Osteoblast (primary cell): ENCODE results near the gene RNF152. TPM values are rescaled to one million over a fixed set of nuclear protein-coding genes. Genes with fewer than 3 reads are reported as not detected.

Source experiments
- DNase-seq: peaks from one replicate; pipeline ENCODE4 v3.0.0; 2011; ENCODE audit warnings: low spot score, mixed read lengths; ENCODE audit not compliant: insufficient read length; ENCODE audit errors: missing footprints
- H2AFZ ChIP-seq: 2 replicates; pipeline ENCODE4 v1.6.0; 2011; ENCODE audit warnings: mild to moderate bottlenecking, low read length
- H3K27ac ChIP-seq: 2 replicates; pipeline ENCODE4 v1.5.1; 2011; ENCODE audit warnings: mild to moderate bottlenecking, low read depth, low read length, moderate library complexity
- H3K27me3 ChIP-seq: 2 replicates; pipeline ENCODE4 v1.6.0; 2012; ENCODE audit warnings: mild to moderate bottlenecking, control low read depth, inconsistent platforms, low read length, moderate library complexity; ENCODE audit not compliant: insufficient read depth
- H3K36me3 ChIP-seq: 2 replicates; pipeline ENCODE4 v1.5.1; 2011; ENCODE audit warnings: mild to moderate bottlenecking, low read length, control low read depth, moderate library complexity; ENCODE audit not compliant: insufficient read depth
- H3K4me1 ChIP-seq: 2 replicates; pipeline ENCODE4 v1.5.1; 2011; ENCODE audit warnings: mild to moderate bottlenecking, low read length, control low read depth, moderate library complexity; ENCODE audit not compliant: insufficient read depth
- H3K4me2 ChIP-seq: 2 replicates; pipeline ENCODE4 v1.6.0; 2011; ENCODE audit warnings: mild to moderate bottlenecking, low read length; ENCODE audit not compliant: insufficient read depth
- H3K4me3 ChIP-seq: fragments of 200-600 bp; sonication (generic); 3 replicates; pipeline ENCODE4 v1.5.1; 2012; ENCODE audit warnings: mild to moderate bottlenecking, low read length, inconsistent platforms; ENCODE audit not compliant: insufficient read depth
- H3K79me2 ChIP-seq: 2 replicates; pipeline ENCODE4 v1.6.0; 2012; ENCODE audit warnings: mild to moderate bottlenecking, low read length, control low read depth, inconsistent platforms; ENCODE audit not compliant: insufficient read depth
- H3K9me3 ChIP-seq: 2 replicates; pipeline ENCODE4 v1.5.1; 2011; ENCODE audit warnings: low read depth, low read length, control low read depth
- H4K20me1 ChIP-seq: 2 replicates; pipeline ENCODE4 v1.6.0; 2012; ENCODE audit warnings: mild to moderate bottlenecking, low read length, control low read depth; ENCODE audit not compliant: insufficient read depth
- total RNA-seq: library from RNA; depleted of rRNA; stranded (reverse); fragments of >200 nt; gene quantifications from 2 replicates; pipeline ENCODE4 v1.2.3, GENCODE V29; 2012
- TF ChIP-seq, protein P1 (sequence below): IDR thresholded peaks from 2 replicates; pipeline ENCODE4 v1.5.1; 2011; ENCODE audit warnings: mild to moderate bottlenecking, low read depth, low read length, moderate library complexity; ENCODE audit errors: extremely low read depth

The RNF152 gene
- total RNA-seq, 1 donor, result 3.3 TPM

DNA sequence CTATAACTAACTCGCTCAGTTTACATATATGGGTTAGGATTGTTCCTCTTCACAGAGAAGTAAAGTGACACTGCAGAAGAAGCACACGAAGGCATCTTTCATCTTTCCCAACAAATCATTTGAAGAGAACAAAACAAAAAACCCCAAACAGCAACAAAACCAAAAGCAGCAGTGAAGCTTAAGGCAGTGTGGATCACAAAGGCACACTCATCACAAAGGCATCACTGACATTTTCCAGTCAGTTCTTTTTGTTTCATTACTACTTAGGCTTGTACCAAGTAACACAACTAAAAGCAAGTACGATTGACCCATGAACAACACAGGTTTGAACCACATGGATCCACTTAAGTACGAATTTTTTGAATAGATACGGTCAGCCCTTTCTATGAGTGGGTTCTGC lies 75.7 kb downstream of the RNF152 start:
- no peaks in the 10 kb centered on the region for H3K9me3 ChIP-seq
- no peaks in the 10 kb centered on the region for H3K4me1 ChIP-seq
- H3K27me3 ChIP-seq, result no peaks in the 10 kb centered on the region
- no peak overlapping the region for H2AFZ ChIP-seq
- TF ChIP-seq, protein P1, sequence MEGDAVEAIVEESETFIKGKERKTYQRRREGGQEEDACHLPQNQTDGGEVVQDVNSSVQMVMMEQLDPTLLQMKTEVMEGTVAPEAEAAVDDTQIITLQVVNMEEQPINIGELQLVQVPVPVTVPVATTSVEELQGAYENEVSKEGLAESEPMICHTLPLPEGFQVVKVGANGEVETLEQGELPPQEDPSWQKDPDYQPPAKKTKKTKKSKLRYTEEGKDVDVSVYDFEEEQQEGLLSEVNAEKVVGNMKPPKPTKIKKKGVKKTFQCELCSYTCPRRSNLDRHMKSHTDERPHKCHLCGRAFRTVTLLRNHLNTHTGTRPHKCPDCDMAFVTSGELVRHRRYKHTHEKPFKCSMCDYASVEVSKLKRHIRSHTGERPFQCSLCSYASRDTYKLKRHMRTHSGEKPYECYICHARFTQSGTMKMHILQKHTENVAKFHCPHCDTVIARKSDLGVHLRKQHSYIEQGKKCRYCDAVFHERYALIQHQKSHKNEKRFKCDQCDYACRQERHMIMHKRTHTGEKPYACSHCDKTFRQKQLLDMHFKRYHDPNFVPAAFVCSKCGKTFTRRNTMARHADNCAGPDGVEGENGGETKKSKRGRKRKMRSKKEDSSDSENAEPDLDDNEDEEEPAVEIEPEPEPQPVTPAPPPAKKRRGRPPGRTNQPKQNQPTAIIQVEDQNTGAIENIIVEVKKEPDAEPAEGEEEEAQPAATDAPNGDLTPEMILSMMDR, result no peak
- no peaks in the 10 kb centered on the region for H3K79me2 ChIP-seq
- no peak overlapping the region for H3K4me2 ChIP-seq
- no peak for DNase-seq
- H4K20me1 ChIP-seq, result no peaks in the 10 kb centered on the region
- H3K27ac ChIP-seq, result no peak overlapping the region
- H3K36me3 ChIP-seq, result peaks cover 6% of the 10 kb centered on the region
- no peak overlapping the region for H3K4me3 ChIP-seq

DNA sequence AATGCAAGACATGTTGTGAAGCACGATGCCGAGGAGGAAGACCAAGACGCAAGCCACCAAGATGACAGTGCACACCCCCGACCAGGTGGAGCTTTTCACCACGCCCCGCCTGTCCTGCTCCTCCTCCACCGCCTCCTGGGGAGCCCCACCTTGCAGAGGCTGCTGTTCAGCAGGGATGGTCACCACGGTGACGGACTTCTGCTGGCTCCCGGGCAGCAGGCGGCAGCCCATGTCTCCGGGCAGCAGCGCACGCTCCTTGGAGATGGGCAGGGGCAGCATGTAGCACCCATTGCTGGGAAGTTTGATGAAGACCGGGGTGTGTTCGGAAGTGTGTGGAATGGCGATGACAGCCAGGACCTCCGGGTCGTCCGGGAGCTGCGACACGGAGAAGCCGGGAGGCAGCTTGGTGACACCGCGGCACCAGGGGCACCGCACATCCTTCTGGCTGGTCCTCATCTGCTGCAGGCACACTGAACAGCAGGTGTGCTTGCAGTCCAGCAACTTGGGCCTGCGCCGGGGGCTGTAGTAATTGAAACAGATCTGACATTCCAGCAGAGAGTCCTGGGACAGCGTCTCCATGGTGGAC lies 76.8 kb downstream of the RNF152 start:
- H3K9me3 ChIP-seq, result no peaks in the 10 kb centered on the region
- no peaks in the 10 kb centered on the region for H4K20me1 ChIP-seq
- H3K4me1 ChIP-seq, result no peaks in the 10 kb centered on the region
- H3K27ac ChIP-seq, result no peak overlapping the region
- TF ChIP-seq, protein P1, result no peak
- no peaks in the 10 kb centered on the region for H3K27me3 ChIP-seq
- H3K4me3 ChIP-seq, result no peak overlapping the region
- no peak for DNase-seq
- H3K79me2 ChIP-seq, result no peaks in the 10 kb centered on the region
- no peak overlapping the region for H2AFZ ChIP-seq
- H3K36me3 ChIP-seq, result peaks cover 6% of the 10 kb centered on the region
- no peak overlapping the region for H3K4me2 ChIP-seq

DNA sequence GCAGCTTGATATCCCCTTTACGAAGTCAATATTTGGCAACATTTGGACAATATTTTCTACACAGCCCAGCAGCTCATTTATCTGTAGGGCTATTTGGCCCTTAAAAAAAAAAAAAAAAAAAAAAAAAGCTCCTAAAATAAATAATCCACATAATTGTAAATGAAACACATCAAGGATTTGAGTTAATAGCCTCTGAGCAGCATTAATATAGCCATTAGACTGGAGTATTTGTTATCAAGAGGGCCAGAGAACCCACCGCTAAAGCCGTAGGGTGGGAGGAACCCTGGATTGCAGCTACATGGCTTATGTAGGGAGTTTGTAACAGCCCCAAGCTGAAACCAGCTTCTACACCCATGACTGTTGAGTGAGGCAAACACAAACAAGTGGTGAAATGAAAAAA lies 84.5 kb downstream of the RNF152 start:
- Histone ChIP-seq H3K27ac (no peak overlapping the region), H3K27me3 (no peaks in the 10 kb centered on the region), H3K4me1 (no peaks in the 10 kb centered on the region), H4K20me1 (no peaks in the 10 kb centered on the region), H3K79me2 (no peaks in the 10 kb centered on the region), H3K9me3 (no peaks in the 10 kb centered on the region), H2AFZ (no peak overlapping the region), H3K36me3 (no peaks in the 10 kb centered on the region), H3K4me2 (no peak overlapping the region), H3K4me3 (no peak overlapping the region)
- TF ChIP-seq, protein P1, result no peak
- no peak for DNase-seq

DNA sequence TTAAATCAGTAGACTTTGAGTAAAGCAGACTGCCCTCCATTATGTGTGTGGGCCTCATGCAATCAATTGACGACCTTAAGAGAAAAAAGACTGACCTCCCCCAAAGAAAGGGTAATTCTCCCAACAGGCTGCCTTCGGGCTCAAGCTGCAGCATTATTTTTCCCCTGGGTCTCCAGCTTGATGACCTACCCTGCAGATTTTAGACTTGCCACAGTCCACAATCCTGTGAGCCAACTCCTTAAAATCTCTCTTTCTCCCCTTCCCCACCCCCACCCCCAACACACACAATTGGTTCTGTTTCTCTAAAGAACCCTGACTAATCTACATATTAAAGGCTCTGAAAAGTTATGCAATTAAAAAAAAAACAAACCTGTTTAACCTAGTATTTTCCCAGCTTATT lies 89.4 kb downstream of the RNF152 start:
- H4K20me1 ChIP-seq, result no peaks in the 10 kb centered on the region
- H2AFZ ChIP-seq, result no peak overlapping the region
- H3K27me3 ChIP-seq, result no peaks in the 10 kb centered on the region
- no peak overlapping the region for H3K4me2 ChIP-seq
- no peaks in the 10 kb centered on the region for H3K36me3 ChIP-seq
- TF ChIP-seq, protein P1, result no peak
- H3K4me3 ChIP-seq, result no peak overlapping the region
- H3K9me3 ChIP-seq, result no peaks in the 10 kb centered on the region
- no peak for DNase-seq
- H3K27ac ChIP-seq, result no peak overlapping the region
- no peaks in the 10 kb centered on the region for H3K4me1 ChIP-seq
- H3K79me2 ChIP-seq, result no peaks in the 10 kb centered on the region
